ENCODE measurements around the gene NAALADL2.
"Not testable (repeated sequence)": the region's sequence is repeated elsewhere in the genome, so short reads cannot be mapped to it uniquely, and the experiment has no call there.

The NAALADL2 gene

GRCh38 chr3:175357758-175358157 lies 498.6 kb downstream of the NAALADL2 start:
- TF ChIP-seq CTCF (IDR thresholded peaks at IDR 0.05; ENCODE audit: low read depth, low read length) = peak; percentile 35
- H3K9me3 ChIP-seq = no peaks in the 10 kb centered on the region
- peaks cover 13% of the 10 kb centered on the region for H3K4me1 ChIP-seq
- DNase-seq = peak; percentile 57
- no peaks in the 10 kb centered on the region for H3K27me3 ChIP-seq
- H3K4me3 ChIP-seq (ENCODE audit: low read depth, low read length) = no peak overlapping the region
- no peaks in the 10 kb centered on the region for H3K36me3 ChIP-seq

GRCh38 chr3:175358935-175359334 lies 499.8 kb downstream of the NAALADL2 start:
- TF ChIP-seq CTCF (IDR thresholded peaks at IDR 0.05; ENCODE audit: low read depth, low read length) = no peak

GRCh38 chr3:175370426-175370825 lies 511.3 kb downstream of the NAALADL2 start:
- not testable (repeated sequence) for H3K36me3 ChIP-seq; H3K4me3 ChIP-seq (ENCODE audit: low read depth, low read length); H3K4me1 ChIP-seq; H3K27me3 ChIP-seq; DNase-seq; H3K9me3 ChIP-seq

More at GRCh38 chr3:175358935-175359334, 499.8 kb downstream of the NAALADL2 start:
- no peak for DNase-seq
- Histone ChIP-seq H3K9me3 (no peaks in the 10 kb centered on the region), H3K27me3 (no peaks in the 10 kb centered on the region), H3K4me3 (ENCODE audit: low read depth, low read length) (no peak overlapping the region), H3K36me3 (no peaks in the 10 kb centered on the region), H3K4me1 (peaks cover 13% of the 10 kb centered on the region)

GRCh38 chr3:175371187-175371586 lies 512.1 kb downstream of the NAALADL2 start:
- not testable (repeated sequence) for DNase-seq; H3K27me3 ChIP-seq; H3K36me3 ChIP-seq; H3K4me3 ChIP-seq (ENCODE audit: low read depth, low read length); H3K9me3 ChIP-seq; H3K4me1 ChIP-seq

- Histone ChIP-seq H3K27me3 (no peaks in the 10 kb centered on the region), H3K36me3 (no peaks in the 10 kb centered on the region), H3K9me3 (no peaks in the 10 kb centered on the region), H3K4me1 (no peaks in the 10 kb centered on the region), H3K4me3 (ENCODE audit: low read depth, low read length) (no peak overlapping the region)
- TF ChIP-seq CTCF (IDR thresholded peaks at IDR 0.05; ENCODE audit: low read depth, low read length) = no peak
- DNase-seq = no peak
These were observed 515.6 kb downstream of the NAALADL2 start for GRCh38 chr3:175374705-175375104.

- Histone ChIP-seq H3K9me3 (no peaks in the 10 kb centered on the region), H3K27me3 (no peaks in the 10 kb centered on the region)
- DNase-seq = no peak
These were observed 519.2 kb downstream of the NAALADL2 start for GRCh38 chr3:175378348-175378747.

GRCh38 chr3:175381685-175382084 lies 522.6 kb downstream of the NAALADL2 start:
- peaks cover 4% of the 10 kb centered on the region; the same call in 1 of the 2 replicates for H3K4me1 ChIP-seq
- no peak for DNase-seq
- H3K27me3 ChIP-seq = no peaks in the 10 kb centered on the region
- H3K4me3 ChIP-seq (ENCODE audit: low read depth, low read length) = no peak overlapping the region
- no peaks in the 10 kb centered on the region for H3K9me3 ChIP-seq
- no peak for TF ChIP-seq CTCF (IDR thresholded peaks at IDR 0.05; ENCODE audit: low read depth, low read length)
- H3K36me3 ChIP-seq = no peaks in the 10 kb centered on the region

More at GRCh38 chr3:175378348-175378747, 519.2 kb downstream of the NAALADL2 start:
- H3K4me1 ChIP-seq = no peaks in the 10 kb centered on the region
- no peak overlapping the region for H3K4me3 ChIP-seq (ENCODE audit: low read depth, low read length)
- TF ChIP-seq CTCF (IDR thresholded peaks at IDR 0.05; ENCODE audit: low read depth, low read length) = no peak
- no peaks in the 10 kb centered on the region for H3K36me3 ChIP-seq
